Activated T-cell treated with anti-CD3 and anti-CD28 coated beads for 1 hour (primary cell): ENCODE data around the gene RGS3.

Source experiments
- DNase-seq: peaks from one replicate; pipeline ENCODE4 v3.0.0-alpha.2; 2020; ENCODE audit warnings: low read depth

The RGS3 gene

GRCh38 chr9:113465599-113466140 lies 2.1 kb downstream of the RGS3 start:
- DNase-seq = no peak

- no peak for DNase-seq
Measured at GRCh38 chr9:113467183-113467582, 3.7 kb downstream of the RGS3 start.

GRCh38 chr9:113468716-113469448 lies 5.4 kb downstream of the RGS3 start:
- DNase-seq = no peak

- no peak for DNase-seq
Measured at GRCh38 chr9:113471143-113471542, 7.6 kb downstream of the RGS3 start.

GRCh38 chr9:113471566-113471965 lies 8.0 kb downstream of the RGS3 start:
- no peak for DNase-seq

- no peak for DNase-seq
Measured at GRCh38 chr9:113472199-113472598, 8.7 kb downstream of the RGS3 start.

- DNase-seq = no peak
Measured at GRCh38 chr9:113474360-113475028, 11.0 kb downstream of the RGS3 start.

GRCh38 chr9:113475031-113475430 lies 11.5 kb downstream of the RGS3 start:
- no peak for DNase-seq

GRCh38 chr9:113475992-113476391 lies 12.5 kb downstream of the RGS3 start:
- DNase-seq = no peak

GRCh38 chr9:113476511-113476916 lies 13.0 kb downstream of the RGS3 start:
- DNase-seq = no peak

GRCh38 chr9:113477058-113477457 lies 13.5 kb downstream of the RGS3 start:
- DNase-seq = no peak

GRCh38 chr9:113477661-113478060 lies 14.1 kb downstream of the RGS3 start:
- no peak for DNase-seq

GRCh38 chr9:113479174-113479621 lies 15.7 kb downstream of the RGS3 start:
- DNase-seq = no peak

GRCh38 chr9:113480612-113481011 lies 17.1 kb downstream of the RGS3 start:
- DNase-seq = no peak

- no peak for DNase-seq
Measured at GRCh38 chr9:113481176-113481787, 17.8 kb downstream of the RGS3 start.

GRCh38 chr9:113482341-113482740 lies 18.8 kb downstream of the RGS3 start:
- no peak for DNase-seq

GRCh38 chr9:113482991-113483675 lies 19.6 kb downstream of the RGS3 start:
- DNase-seq = no peak

- no peak for DNase-seq
Measured at GRCh38 chr9:113483676-113484257, 20.2 kb downstream of the RGS3 start.

- no peak for DNase-seq
Measured at GRCh38 chr9:113484258-113484730, 20.8 kb downstream of the RGS3 start.

- no peak for DNase-seq
Measured at GRCh38 chr9:113485761-113486115, 22.2 kb downstream of the RGS3 start.

- no peak for DNase-seq
Measured at GRCh38 chr9:113486327-113486726, 22.8 kb downstream of the RGS3 start.

GRCh38 chr9:113488071-113488470 lies 24.5 kb downstream of the RGS3 start:
- DNase-seq = no peak
